ENCODE measurements around the gene SYT12.

DNA sequence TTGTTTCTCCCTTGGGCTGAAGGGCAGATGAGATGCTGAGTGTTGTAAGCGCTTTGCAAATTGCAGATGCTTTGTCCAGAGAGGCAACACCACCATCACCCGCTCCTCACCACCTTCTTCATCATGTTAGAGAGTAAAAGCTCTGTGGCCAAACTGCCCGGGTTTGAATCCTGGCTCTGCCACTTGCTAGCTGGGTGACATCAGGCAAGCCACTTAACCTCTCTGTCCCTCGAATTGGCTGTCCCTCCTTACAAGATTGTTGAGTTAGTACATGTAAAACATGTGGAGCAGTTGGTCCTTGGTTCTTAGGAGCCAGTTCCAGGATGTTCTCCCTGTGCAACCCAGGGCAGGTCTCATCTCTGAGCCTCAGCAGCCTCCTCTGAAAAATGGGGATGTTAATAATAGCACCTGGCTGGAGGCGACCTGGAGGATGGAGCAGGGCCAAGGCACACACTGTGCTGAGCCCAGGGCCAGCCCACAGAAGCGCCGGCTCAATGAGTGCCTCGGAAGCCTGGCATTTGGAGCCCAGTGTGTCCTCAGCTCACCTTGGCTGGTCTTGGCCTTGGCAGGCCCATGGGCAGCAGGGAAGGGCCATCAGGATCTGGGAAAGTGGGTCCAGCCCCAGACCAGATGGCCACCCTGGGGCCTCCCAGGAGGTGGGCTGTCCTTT is 37.3 kb upstream of the SYT12 start:
- TF ChIP-seq, protein P1, sequence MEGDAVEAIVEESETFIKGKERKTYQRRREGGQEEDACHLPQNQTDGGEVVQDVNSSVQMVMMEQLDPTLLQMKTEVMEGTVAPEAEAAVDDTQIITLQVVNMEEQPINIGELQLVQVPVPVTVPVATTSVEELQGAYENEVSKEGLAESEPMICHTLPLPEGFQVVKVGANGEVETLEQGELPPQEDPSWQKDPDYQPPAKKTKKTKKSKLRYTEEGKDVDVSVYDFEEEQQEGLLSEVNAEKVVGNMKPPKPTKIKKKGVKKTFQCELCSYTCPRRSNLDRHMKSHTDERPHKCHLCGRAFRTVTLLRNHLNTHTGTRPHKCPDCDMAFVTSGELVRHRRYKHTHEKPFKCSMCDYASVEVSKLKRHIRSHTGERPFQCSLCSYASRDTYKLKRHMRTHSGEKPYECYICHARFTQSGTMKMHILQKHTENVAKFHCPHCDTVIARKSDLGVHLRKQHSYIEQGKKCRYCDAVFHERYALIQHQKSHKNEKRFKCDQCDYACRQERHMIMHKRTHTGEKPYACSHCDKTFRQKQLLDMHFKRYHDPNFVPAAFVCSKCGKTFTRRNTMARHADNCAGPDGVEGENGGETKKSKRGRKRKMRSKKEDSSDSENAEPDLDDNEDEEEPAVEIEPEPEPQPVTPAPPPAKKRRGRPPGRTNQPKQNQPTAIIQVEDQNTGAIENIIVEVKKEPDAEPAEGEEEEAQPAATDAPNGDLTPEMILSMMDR (IDR thresholded peaks at IDR 0.05), result no peak
- no peak for TF ChIP-seq POLR2A (IDR thresholded peaks at IDR 0.05)
